Measurements from ENCODE around the gene MAPK14. TPM values are rescaled to one million over a fixed set of nuclear protein-coding genes. Genes with fewer than 3 reads are reported as not detected.

MAPK14 gene
- total and polyA plus RNA-seq, 10 of the 15 experiments (the other 5 are each of a cell fraction or from before 2014, with no cell fraction given) = 12.5 to 59.5 (median 43.0) TPM

- TF ChIP-seq HSF1 (IDR thresholded peaks at IDR 0.05; ENCODE audit: low read depth, low read length) = no peak
- TF ChIP-seq HDGF (IDR thresholded peaks at IDR 0.05) = peak; percentile 76; the same call in 1 of the 2 replicates
- peak; percentile 79 for TF ChIP-seq KLF5 (IDR thresholded peaks at IDR 0.05; ENCODE audit: partially characterized antibody)
- TF ChIP-seq NFYA (IDR thresholded peaks at IDR 0.05; ENCODE audit: borderline replicate concordance, low read depth, low read length) = no peak
- TF ChIP-seq PKNOX1 (IDR thresholded peaks at IDR 0.05) = peak; percentile 80; the same call in 1 of the 2 replicates
- TF ChIP-seq IRF4 (IDR thresholded peaks at IDR 0.05; ENCODE audit: low read depth, low read length) = no peak
- no peak for TF ChIP-seq RBBP5 (conservative IDR thresholded peaks at IDR 0.05)
- TF ChIP-seq PAX8 (IDR thresholded peaks at IDR 0.05) = no peak
- TF ChIP-seq NBN (IDR thresholded peaks at IDR 0.05) = no peak; the same call in 1 of the 2 replicates
- TF ChIP-seq MTA2 (IDR thresholded peaks at IDR 0.05; ENCODE audit: low read depth) = no peak
- TF ChIP-seq CUX1 (IDR thresholded peaks at IDR 0.05; ENCODE audit: insufficient replicate concordance, low read depth, low read length) = no peak
- TF ChIP-seq SP1 (IDR thresholded peaks at IDR 0.05; ENCODE audit: low read depth, low read length) = peak; percentile 21
- TF ChIP-seq POLR2A (IDR thresholded peaks at IDR 0.05; ENCODE audit: low read depth, low read length) = peak; percentile 96
- TF ChIP-seq BHLHE40 (IDR thresholded peaks at IDR 0.05; ENCODE audit: borderline replicate concordance in 1 of 2, low read depth in 2 of 2, low read length in 1 of 2) = peak; percentile 33 to 35; a peak in 3 of 4 replicates
- TF ChIP-seq IRF5 (IDR thresholded peaks at IDR 0.05; ENCODE audit: borderline replicate concordance) = peak; percentile 95
- peak; percentile 91 for TF ChIP-seq LARP7 (IDR thresholded peaks at IDR 0.05)
- TF ChIP-seq CTCF (IDR thresholded peaks at IDR 0.05 in 2 of 3, conservative IDR thresholded peaks at IDR 0.05 in 1 of 3; ENCODE audit: control insufficient read depth in 2 of 3, extremely low read depth in 1 of 3, insufficient read depth in 1 of 3, low read depth in 3 of 3, low read length in 3 of 3) = peak; percentile 95 to 99 (median 97); a peak in 5 of 6 replicates
- TF ChIP-seq TCF3 (IDR thresholded peaks at IDR 0.05; ENCODE audit: borderline replicate concordance, insufficient read depth, low read depth, low read length) = no peak
- no peak for TF ChIP-seq CHD4 (IDR thresholded peaks at IDR 0.05)
- no peak for TF ChIP-seq KDM1A (IDR thresholded peaks at IDR 0.05; ENCODE audit: borderline replicate concordance)
- peak; percentile 75 for TF ChIP-seq BACH1 (IDR thresholded peaks at IDR 0.05; ENCODE audit: borderline replicate concordance)
Observed at GRCh38 chr6:36027501-36028087, at the start of gene MAPK14 (continued).
